Measurements from ENCODE around the gene MBNL3. TPM values are rescaled to one million over a fixed set of nuclear protein-coding genes. Genes with fewer than 3 reads are reported as not detected.

The MBNL3 gene
- total RNA-seq, 1 experiment from 2014 or later = 2.6 TPM

- TF ChIP-seq CTCF (conservative IDR thresholded peaks at IDR 0.05) = no peak
- Histone ChIP-seq H2BK5ac (ENCODE audit: insufficient read length, low read length) (no peak overlapping the region), H2BK20ac (ENCODE audit: low read depth, low read length, poor library complexity, severe bottlenecking) (no peak overlapping the region)
Observed at GRCh38 chrX:132428896-132429295, 59.9 kb downstream of the MBNL3 start.

More at GRCh38 chrX:132428896-132429295, 59.9 kb downstream of the MBNL3 start:
- Mint-ChIP-seq H3K9me3 (no peaks in the 10 kb centered on the region), H3K27ac (no peak overlapping the region; a peak in 1 of 7 replicates), H3K36me3 (ENCODE audit: insufficient read depth in 1 of 3, low read depth in 3 of 3) (no peaks in the 10 kb centered on the region), H3K27me3 (ENCODE audit: low read depth) (no peaks in the 10 kb centered on the region; the same call in 1 of the 2 replicates), H3K4me3 (no peak overlapping the region), H3K4me1 (peaks cover 13 to 23% of the 10 kb centered on the region in 2 experiments)
- Histone ChIP-seq H3T11ph (ENCODE audit: low read length) (no peak overlapping the region), H3K79me1 (ENCODE audit: insufficient read depth, low read depth, low read length, poor library complexity, severe bottlenecking) (no peaks in the 10 kb centered on the region), H3K18ac (ENCODE audit: insufficient read length, low read depth, low read length) (no peak overlapping the region), H3K4ac (ENCODE audit: low read depth, low read length) (no peak overlapping the region), H4K8ac (replicated peaks; ENCODE audit: insufficient read length, low read depth, low read length) (no peak overlapping the region), H3K4me2 (ENCODE audit: insufficient read depth, insufficient read length, low read length) (no peak overlapping the region), H4K91ac (ENCODE audit: insufficient read length, low read depth, low read length) (no peak overlapping the region), H3K4me1 (ENCODE audit: insufficient read depth, low read length) (peaks cover 4% of the 10 kb centered on the region; the same call in 1 of the 2 replicates), H3K23ac (ENCODE audit: insufficient read length, low read depth, low read length) (no peak overlapping the region), H3K79me2 (ENCODE audit: insufficient read depth, low read length) (no peaks in the 10 kb centered on the region), H2AK5ac (ENCODE audit: insufficient read length, low read length) (no peak overlapping the region), H3K9me3 (ENCODE audit: control insufficient read depth, low read depth, low read length) (no peaks in the 10 kb centered on the region), H2BK120ac (ENCODE audit: low read depth, low read length, poor library complexity, severe bottlenecking) (no peak overlapping the region), H3K27me3 (ENCODE audit: insufficient read depth, low read length) (no peaks in the 10 kb centered on the region), H4K20me1 (ENCODE audit: control insufficient read depth, insufficient read depth, insufficient read length) (no peaks in the 10 kb centered on the region), H4K5ac (ENCODE audit: insufficient read length, low read depth, low read length) (no peak overlapping the region), H2BK15ac (ENCODE audit: low read depth, low read length) (no peak overlapping the region), H2AFZ (ENCODE audit: low read length) (no peak overlapping the region), H3K56ac (ENCODE audit: insufficient read length, low read depth, low read length) (no peak overlapping the region), H3K9ac (ENCODE audit: extremely low read depth, insufficient read length, low read length) (no peak overlapping the region), H3K14ac (ENCODE audit: insufficient read depth, low read length) (no peak overlapping the region), H2BK12ac (ENCODE audit: insufficient read length, low read depth, low read length) (no peak overlapping the region), H3K27ac (ENCODE audit: insufficient read length, low read depth, low read length) (no peak overlapping the region), H3K23me2 (ENCODE audit: insufficient read length, low read depth, low read length, poor library complexity, severe bottlenecking) (no peaks in the 10 kb centered on the region)
- DNase-seq = no peak
